NCI-H1436 treated with DMSO at 0.1 percent for 48 hours (cell line): ENCODE data around the gene IGF1.
"Not testable (repeated sequence)": the region's sequence is repeated elsewhere in the genome, so short reads cannot be mapped to it uniquely, and the experiment has no call there.

ENCODE experiments used
- DNase-seq: peaks from one replicate; lab custom pipeline; 2025; lab: John Stamatoyannopoulos, UW

IGF1 gene

GRCh38 chr12:102379346-102380162 is 100.8 kb downstream of the IGF1 start:
- no peak for DNase-seq

GRCh38 chr12:102376781-102377180 is 103.6 kb downstream of the IGF1 start:
- DNase-seq: no peak

- no peak for DNase-seq
Observed at GRCh38 chr12:102376181-102376747, 104.1 kb downstream of the IGF1 start.

- DNase-seq: no peak
Observed at GRCh38 chr12:102374190-102374589, 106.2 kb downstream of the IGF1 start.

GRCh38 chr12:102372087-102372486 is 108.3 kb downstream of the IGF1 start:
- DNase-seq: no peak

- DNase-seq: no peak
Observed at GRCh38 chr12:102371165-102371564, 109.2 kb downstream of the IGF1 start.

- DNase-seq: no peak
Observed at GRCh38 chr12:102369876-102370275, 110.5 kb downstream of the IGF1 start.

- DNase-seq: no peak
Observed at GRCh38 chr12:102365365-102365764, 115.0 kb downstream of the IGF1 start.

- no peak for DNase-seq
Observed at GRCh38 chr12:102364709-102365108, 115.7 kb downstream of the IGF1 start.

- DNase-seq: no peak
Observed at GRCh38 chr12:102356690-102357089, 123.7 kb downstream of the IGF1 start.

GRCh38 chr12:102354281-102354680 is 126.1 kb downstream of the IGF1 start:
- not testable (repeated sequence) for DNase-seq

- no peak for DNase-seq
Observed at GRCh38 chr12:102351322-102351721, 129.0 kb downstream of the IGF1 start.

- DNase-seq: no peak
Observed at GRCh38 chr12:102350070-102350469, 130.3 kb downstream of the IGF1 start.

GRCh38 chr12:102349079-102349478 is 131.3 kb downstream of the IGF1 start:
- DNase-seq: no peak

- DNase-seq: no peak
Observed at GRCh38 chr12:102347811-102348210, 132.6 kb downstream of the IGF1 start.
